Activated T-cell treated with anti-CD3 and anti-CD28 coated beads for 4 hours (primary cell): ENCODE measurements around the gene SRRM4.
"Not testable (repeated sequence)": the region's sequence is repeated elsewhere in the genome, so short reads cannot be mapped to it uniquely, and the experiment has no call there.

ENCODE experiments used
- DNase-seq: peaks from one replicate; pipeline ENCODE4 v3.0.0-alpha.2; 2020

Gene SRRM4

GRCh38 chr12:119012179-119012578 lies 30.8 kb downstream of the SRRM4 start:
- DNase-seq, result no peak

- no peak for DNase-seq
Measured at GRCh38 chr12:119013023-119013422, 31.7 kb downstream of the SRRM4 start.

- DNase-seq, result no peak
Measured at GRCh38 chr12:119014368-119014767, 33.0 kb downstream of the SRRM4 start.

GRCh38 chr12:119016715-119017114 lies 35.4 kb downstream of the SRRM4 start:
- DNase-seq, result no peak

GRCh38 chr12:119019166-119019565 lies 37.8 kb downstream of the SRRM4 start:
- DNase-seq, result no peak

GRCh38 chr12:119020406-119021360 lies 39.3 kb downstream of the SRRM4 start:
- DNase-seq, result no peak

GRCh38 chr12:119024356-119024755 lies 43.0 kb downstream of the SRRM4 start:
- no peak for DNase-seq

GRCh38 chr12:119025786-119026185 lies 44.4 kb downstream of the SRRM4 start:
- DNase-seq, result no peak

- DNase-seq, result not testable (repeated sequence)
Measured at GRCh38 chr12:119033332-119033731, 52.0 kb downstream of the SRRM4 start.

- no peak for DNase-seq
Measured at GRCh38 chr12:119036878-119037825, 55.8 kb downstream of the SRRM4 start.

GRCh38 chr12:119044094-119044493 lies 62.8 kb downstream of the SRRM4 start:
- DNase-seq, result no peak

- no peak for DNase-seq
Measured at GRCh38 chr12:119047641-119048040, 66.3 kb downstream of the SRRM4 start.

GRCh38 chr12:119050663-119051062 lies 69.3 kb downstream of the SRRM4 start:
- no peak for DNase-seq

GRCh38 chr12:119051474-119051873 lies 70.1 kb downstream of the SRRM4 start:
- DNase-seq, result no peak

GRCh38 chr12:119052001-119052400 lies 70.7 kb downstream of the SRRM4 start:
- DNase-seq, result no peak

GRCh38 chr12:119055977-119056376 lies 74.6 kb downstream of the SRRM4 start:
- no peak for DNase-seq

GRCh38 chr12:119060847-119061796 lies 79.8 kb downstream of the SRRM4 start:
- no peak for DNase-seq

GRCh38 chr12:119068129-119068856 lies 87.0 kb downstream of the SRRM4 start:
- no peak for DNase-seq

GRCh38 chr12:119069147-119069642 lies 87.9 kb downstream of the SRRM4 start:
- DNase-seq, result no peak

GRCh38 chr12:119071176-119071575 lies 89.8 kb downstream of the SRRM4 start:
- DNase-seq, result no peak

- DNase-seq, result no peak
Measured at GRCh38 chr12:119071638-119072231, 90.4 kb downstream of the SRRM4 start.
